ENCODE measurements around the gene IFTAP.

Gene IFTAP

DNA sequence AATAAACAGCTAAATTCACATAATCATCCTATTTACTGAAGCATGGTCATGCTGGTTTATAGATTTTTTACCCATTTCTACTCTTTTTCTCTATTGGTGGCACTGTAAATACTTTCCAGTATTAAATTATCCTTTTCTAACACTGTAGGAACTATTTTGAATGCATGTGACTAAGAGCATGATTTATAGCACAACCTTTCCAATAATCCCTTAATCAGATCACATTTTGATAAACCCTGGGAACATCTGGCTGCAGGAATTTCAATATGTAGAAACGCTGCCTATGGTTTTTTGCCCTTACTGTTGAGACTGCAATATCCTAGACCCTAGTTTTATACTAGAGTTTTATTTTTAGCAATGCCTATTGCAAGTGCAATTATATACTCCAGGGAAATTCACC, 15.8 kb upstream of the IFTAP start:
- TF ChIP-seq, protein P1, sequence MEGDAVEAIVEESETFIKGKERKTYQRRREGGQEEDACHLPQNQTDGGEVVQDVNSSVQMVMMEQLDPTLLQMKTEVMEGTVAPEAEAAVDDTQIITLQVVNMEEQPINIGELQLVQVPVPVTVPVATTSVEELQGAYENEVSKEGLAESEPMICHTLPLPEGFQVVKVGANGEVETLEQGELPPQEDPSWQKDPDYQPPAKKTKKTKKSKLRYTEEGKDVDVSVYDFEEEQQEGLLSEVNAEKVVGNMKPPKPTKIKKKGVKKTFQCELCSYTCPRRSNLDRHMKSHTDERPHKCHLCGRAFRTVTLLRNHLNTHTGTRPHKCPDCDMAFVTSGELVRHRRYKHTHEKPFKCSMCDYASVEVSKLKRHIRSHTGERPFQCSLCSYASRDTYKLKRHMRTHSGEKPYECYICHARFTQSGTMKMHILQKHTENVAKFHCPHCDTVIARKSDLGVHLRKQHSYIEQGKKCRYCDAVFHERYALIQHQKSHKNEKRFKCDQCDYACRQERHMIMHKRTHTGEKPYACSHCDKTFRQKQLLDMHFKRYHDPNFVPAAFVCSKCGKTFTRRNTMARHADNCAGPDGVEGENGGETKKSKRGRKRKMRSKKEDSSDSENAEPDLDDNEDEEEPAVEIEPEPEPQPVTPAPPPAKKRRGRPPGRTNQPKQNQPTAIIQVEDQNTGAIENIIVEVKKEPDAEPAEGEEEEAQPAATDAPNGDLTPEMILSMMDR (IDR thresholded peaks at IDR 0.05; ENCODE audit: low read depth, low read length): no peak
- no peak overlapping the region for H3K4me3 ChIP-seq (ENCODE audit: low read depth, low read length)

DNA sequence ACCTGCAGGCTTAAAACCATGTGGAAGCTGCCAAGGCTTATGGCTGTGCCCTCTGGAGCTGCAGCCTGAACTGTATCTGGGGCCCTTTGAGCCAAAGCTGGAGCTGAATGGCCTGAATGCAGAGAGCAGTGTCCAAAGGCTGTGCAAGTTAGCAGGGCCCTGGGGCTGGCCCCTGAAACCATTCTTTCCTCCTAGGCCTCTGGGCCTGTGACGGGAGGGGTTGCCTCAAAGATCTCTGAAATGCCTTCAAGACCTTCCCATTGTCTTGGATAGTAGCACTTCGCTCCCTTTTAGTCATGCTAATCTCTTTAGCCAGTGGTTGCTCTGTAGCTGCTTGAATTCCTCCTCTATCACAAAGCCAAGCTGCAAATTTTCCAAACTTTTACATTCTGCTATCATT, 12.8 kb upstream of the IFTAP start:
- no peak overlapping the region for H3K4me3 ChIP-seq (ENCODE audit: low read depth, low read length)
- TF ChIP-seq, protein P1 (IDR thresholded peaks at IDR 0.05; ENCODE audit: low read depth, low read length): no peak

DNA sequence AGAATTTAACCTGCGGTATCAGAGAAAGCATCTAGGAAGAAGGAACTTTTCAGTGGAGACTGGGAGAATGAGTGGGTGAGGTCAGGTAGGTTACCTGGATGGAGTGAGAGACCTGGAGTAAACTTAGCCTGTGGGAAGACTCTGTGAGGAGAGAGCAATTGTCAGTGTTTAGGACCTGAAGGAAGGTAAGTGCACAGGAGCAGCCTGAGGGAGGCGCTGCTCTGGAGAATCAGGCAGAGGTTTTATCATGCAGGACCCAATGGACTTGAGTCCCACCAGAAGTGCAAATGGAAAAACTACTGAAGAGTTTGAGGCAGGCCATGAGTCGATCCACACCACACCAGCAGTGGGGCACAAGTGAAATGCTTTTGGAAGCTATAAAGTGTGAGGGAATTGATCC, 10.6 kb upstream of the IFTAP start:
- no peak overlapping the region for H3K4me3 ChIP-seq (ENCODE audit: low read depth, low read length)
- TF ChIP-seq, protein P1 (IDR thresholded peaks at IDR 0.05; ENCODE audit: low read depth, low read length): no peak

DNA sequence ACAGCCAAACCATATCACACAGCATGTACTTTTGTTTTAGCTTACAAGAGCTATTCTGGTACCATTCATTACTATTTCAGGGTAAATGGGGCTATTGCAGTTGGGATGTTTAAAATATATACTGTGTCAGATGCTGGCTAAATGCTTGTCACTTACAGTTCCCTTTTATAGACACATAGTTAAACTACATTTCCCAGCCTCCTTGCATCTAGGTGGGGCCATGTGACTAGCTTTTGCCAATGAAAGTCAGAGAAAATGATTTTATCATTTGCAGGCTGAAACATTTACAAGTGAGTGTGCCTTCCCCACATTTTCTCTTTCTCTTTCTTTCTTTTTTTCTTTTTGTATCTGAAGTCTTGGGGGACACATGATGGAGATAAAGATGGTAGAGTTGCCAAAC, 7.8 kb upstream of the IFTAP start:
- H3K4me3 ChIP-seq (ENCODE audit: low read depth, low read length): no peak overlapping the region
- TF ChIP-seq, protein P1 (IDR thresholded peaks at IDR 0.05; ENCODE audit: low read depth, low read length): no peak

DNA sequence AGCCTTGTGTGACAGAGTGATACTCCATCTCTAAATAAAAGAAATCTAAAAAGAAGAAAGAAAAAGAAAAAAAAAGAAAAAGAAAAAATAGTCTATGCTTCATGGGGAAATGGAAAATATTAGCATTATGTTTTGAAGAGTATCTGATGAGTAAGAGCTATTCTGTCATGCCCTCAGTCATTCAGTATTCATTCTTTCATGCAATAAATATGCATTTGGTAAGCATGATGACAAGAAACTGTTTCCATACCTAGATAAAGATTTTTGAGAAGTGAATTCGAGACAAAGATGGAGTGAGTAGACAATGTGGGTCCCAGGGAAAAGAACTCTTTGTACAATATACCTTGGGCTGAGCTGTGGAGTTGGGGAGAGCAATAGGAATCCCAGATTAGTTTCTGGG, 6.2 kb upstream of the IFTAP start:
- TF ChIP-seq, protein P1 (IDR thresholded peaks at IDR 0.05; ENCODE audit: low read depth, low read length): no peak

DNA sequence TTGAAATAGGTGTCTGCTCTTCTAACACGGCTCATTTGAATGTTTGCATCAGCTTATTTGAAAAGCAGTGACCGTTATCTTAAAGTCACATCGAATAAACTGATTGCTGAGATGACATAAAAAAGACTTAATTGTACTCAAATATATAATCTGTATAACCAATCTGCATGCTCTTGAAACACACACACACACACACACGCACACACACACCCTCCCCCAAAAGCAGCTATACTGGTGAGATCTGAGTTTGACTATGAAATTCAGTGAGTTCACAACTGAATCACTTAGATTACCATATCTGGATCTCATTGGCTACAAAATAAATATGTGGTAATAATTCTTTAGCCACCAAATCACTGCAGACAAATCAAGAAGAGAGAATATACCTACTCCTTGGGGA, 3.8 kb upstream of the IFTAP start:
- no peak overlapping the region for H3K4me3 ChIP-seq (ENCODE audit: low read depth, low read length)
- TF ChIP-seq, protein P1 (IDR thresholded peaks at IDR 0.05; ENCODE audit: low read depth, low read length): no peak

More for the DNA sequence above, 6.2 kb upstream of the IFTAP start:
- H3K4me3 ChIP-seq (ENCODE audit: low read depth, low read length): no peak overlapping the region

DNA sequence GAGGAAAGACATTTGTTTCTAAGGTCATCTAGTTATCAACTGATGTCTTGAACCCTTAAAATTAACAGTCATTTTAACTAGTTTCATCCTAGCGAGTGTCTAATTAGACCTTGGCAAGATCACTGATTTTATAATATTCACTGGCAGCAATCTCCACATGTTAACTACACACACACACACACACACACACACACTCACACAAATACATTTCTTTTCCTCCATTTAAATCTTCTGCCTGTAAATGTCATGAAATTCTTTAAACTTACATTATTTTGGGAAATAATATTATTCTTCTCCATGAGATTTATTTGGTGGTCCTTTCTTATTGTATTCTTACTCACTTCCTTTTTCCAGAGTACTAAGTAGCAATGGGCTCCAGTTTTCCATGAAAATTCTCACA, 2.9 kb upstream of the IFTAP start:
- TF ChIP-seq, protein P1 (IDR thresholded peaks at IDR 0.05; ENCODE audit: low read depth, low read length): no peak
- no peak overlapping the region for H3K4me3 ChIP-seq (ENCODE audit: low read depth, low read length)
